IPS DF 6.9 (cell line): ENCODE results near the gene PEAK3.

ENCODE experiments used
- DNase-seq: peaks from one replicate; pipeline ENCODE4 v3.0.0-alpha.2; 2013; ENCODE audit warnings: low read depth, low spot score
- H3K27ac ChIP-seq: one replicate; pipeline ENCODE4 v1.5.1; 2013; ENCODE audit warnings: low read length, control low read depth
- H3K27me3 ChIP-seq: 2 replicates; pipeline ENCODE4 v1.6.1; 2013; ENCODE audit warnings: mild to moderate bottlenecking, low read length; ENCODE audit not compliant: control insufficient read depth, insufficient read depth
- H3K36me3 ChIP-seq: 2 replicates; pipeline ENCODE4 v1.6.1; 2013; ENCODE audit warnings: low read length; ENCODE audit not compliant: control insufficient read depth, insufficient read depth
- H3K4me1 ChIP-seq: 2 replicates; pipeline ENCODE4 v1.6.1; 2013; ENCODE audit warnings: low read length; ENCODE audit not compliant: control insufficient read depth, insufficient read depth
- H3K4me3 ChIP-seq: 2 replicates; pipeline ENCODE4 v1.5.1; 2013; ENCODE audit warnings: mild to moderate bottlenecking, low read length
- H3K9me3 ChIP-seq: 2 replicates; pipeline ENCODE4 v1.6.1; 2013; ENCODE audit warnings: low read length, inconsistent platforms; ENCODE audit not compliant: control insufficient read depth, insufficient read depth
- WGBS: extraction: QIAGEN DNeasy Blood & Tissue Kit; methylation state at CpG from one replicate; pipeline ENCODE4 v1.1.7; 2013; ENCODE audit warnings: mixed read lengths, missing lambda C conversion rate; ENCODE audit not compliant: insufficient read length, insufficient coverage; 5-methylcytosine and 5-hydroxymethylcytosine counted together

The PEAK3 gene

GRCh38 chr19:2229103-2230032 lies 52.6 kb downstream of the PEAK3 start:
- H3K4me1 ChIP-seq, result no peaks in the 10 kb centered on the region
- H3K36me3 ChIP-seq, result peaks cover 46% of the 10 kb centered on the region
- no peak overlapping the region for H3K4me3 ChIP-seq
- no peaks in the 10 kb centered on the region for H3K9me3 ChIP-seq
- DNase-seq, result no peak
- no peak overlapping the region for H3K27ac ChIP-seq
- no peaks in the 10 kb centered on the region for H3K27me3 ChIP-seq
- no CpG with 5 or more reads among the region's 45 CpGs for WGBS

DNA sequence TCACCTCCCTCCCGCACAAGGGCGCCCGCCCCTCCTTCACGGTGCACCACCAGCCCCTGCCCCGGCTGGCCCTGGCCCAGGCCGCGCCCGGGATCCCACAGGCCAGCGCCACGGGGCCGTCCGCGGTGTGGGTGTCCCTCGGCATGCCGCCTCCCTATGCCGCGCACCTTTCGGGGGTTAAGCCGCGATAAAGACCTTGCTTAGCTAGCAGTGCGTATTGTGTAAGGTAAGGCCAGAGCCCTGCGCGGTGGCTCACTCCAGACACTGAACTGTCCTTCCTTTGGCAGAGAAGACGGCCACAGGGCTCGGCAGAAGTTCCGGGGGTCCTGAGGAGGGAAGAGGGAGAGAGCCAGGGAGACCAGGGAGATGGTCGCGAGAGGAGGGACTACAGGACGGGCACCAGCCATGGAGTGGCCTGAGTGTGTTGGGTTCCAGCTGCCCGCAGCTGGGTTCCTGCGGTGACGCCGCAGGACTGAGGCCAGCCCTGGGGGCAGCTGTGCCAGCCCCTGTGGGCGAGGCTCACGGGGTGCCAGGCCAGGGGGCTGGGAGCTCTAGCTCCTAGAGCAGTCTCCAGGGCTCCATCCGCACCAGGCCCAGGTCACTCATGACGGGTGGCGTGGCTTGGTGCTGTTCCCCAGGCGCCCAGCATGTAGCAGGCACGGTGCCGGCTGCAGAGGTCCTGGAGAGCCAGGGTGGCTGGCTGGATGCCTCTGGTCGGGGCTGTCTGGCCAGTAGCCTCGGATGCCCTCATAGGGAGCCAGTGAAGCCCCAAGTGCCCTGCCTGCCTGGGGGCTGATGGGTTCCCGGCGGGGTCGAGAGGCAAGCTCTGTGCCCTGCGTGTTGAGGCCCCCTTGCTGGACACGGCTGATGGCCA lies 53.6 kb downstream of the PEAK3 start:
- DNase-seq, result no peak
- H3K27me3 ChIP-seq, result no peaks in the 10 kb centered on the region
- no CpG with 5 or more reads among the region's 48 CpGs for WGBS
- H3K9me3 ChIP-seq, result no peaks in the 10 kb centered on the region
- H3K4me1 ChIP-seq, result no peaks in the 10 kb centered on the region
- peaks cover 41% of the 10 kb centered on the region for H3K36me3 ChIP-seq
- no peak overlapping the region for H3K4me3 ChIP-seq
- H3K27ac ChIP-seq, result no peak overlapping the region

DNA sequence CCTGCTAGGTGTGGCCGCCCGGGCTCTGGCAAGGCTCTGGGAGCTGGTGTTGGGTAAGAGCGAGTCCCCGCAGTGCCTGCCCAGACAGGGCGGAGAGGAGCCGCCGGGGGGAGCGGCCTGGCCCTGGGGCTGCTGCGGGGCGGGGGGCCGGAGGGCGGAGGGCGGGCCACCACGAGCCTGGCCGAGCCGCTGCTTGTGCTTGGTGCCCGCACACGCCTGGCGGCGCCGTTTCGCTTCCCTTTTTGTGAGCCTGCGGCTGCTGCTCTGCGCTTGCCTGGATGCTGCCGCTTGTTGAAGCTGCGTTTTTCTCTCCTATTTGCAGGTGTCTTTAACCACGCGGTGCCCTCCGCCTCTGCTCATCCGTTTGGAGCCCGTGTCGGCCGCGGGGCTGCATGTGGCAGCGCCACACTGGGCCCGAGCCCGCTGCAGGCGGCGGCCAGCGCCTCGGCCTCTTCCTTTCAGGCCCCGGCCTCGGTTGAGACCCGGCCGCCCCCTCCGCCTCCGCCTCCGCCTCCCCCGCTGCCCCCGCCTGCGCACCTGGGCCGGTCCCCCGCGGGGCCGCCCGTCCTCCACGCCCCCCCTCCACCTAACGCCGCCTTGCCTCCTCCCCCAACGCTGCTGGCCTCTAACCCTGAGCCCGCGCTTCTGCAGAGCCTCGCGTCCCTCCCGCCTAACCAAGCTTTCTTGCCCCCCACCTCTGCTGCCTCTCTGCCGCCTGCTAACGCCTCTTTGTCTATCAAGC lies 54.4 kb downstream of the PEAK3 start:
- H3K4me1 ChIP-seq, result no peaks in the 10 kb centered on the region
- H3K4me3 ChIP-seq, result no peak overlapping the region
- H3K27me3 ChIP-seq, result no peaks in the 10 kb centered on the region
- WGBS, result no CpG with 5 or more reads among the region's 67 CpGs
- H3K36me3 ChIP-seq, result peaks cover 41% of the 10 kb centered on the region
- no peaks in the 10 kb centered on the region for H3K9me3 ChIP-seq
- no peak overlapping the region for H3K27ac ChIP-seq
- DNase-seq, result no peak

- H3K27ac ChIP-seq, result no peak overlapping the region
- WGBS, result no CpG with 5 or more reads among the region's 53 CpGs
- H3K9me3 ChIP-seq, result no peaks in the 10 kb centered on the region
- no peaks in the 10 kb centered on the region for H3K4me1 ChIP-seq
- H3K4me3 ChIP-seq, result no peak overlapping the region
- H3K36me3 ChIP-seq, result peaks cover 46% of the 10 kb centered on the region
- H3K27me3 ChIP-seq, result no peaks in the 10 kb centered on the region
- no peak for DNase-seq
These were observed 55.1 kb downstream of the PEAK3 start for GRCh38 chr19:2226840-2227360.

DNA sequence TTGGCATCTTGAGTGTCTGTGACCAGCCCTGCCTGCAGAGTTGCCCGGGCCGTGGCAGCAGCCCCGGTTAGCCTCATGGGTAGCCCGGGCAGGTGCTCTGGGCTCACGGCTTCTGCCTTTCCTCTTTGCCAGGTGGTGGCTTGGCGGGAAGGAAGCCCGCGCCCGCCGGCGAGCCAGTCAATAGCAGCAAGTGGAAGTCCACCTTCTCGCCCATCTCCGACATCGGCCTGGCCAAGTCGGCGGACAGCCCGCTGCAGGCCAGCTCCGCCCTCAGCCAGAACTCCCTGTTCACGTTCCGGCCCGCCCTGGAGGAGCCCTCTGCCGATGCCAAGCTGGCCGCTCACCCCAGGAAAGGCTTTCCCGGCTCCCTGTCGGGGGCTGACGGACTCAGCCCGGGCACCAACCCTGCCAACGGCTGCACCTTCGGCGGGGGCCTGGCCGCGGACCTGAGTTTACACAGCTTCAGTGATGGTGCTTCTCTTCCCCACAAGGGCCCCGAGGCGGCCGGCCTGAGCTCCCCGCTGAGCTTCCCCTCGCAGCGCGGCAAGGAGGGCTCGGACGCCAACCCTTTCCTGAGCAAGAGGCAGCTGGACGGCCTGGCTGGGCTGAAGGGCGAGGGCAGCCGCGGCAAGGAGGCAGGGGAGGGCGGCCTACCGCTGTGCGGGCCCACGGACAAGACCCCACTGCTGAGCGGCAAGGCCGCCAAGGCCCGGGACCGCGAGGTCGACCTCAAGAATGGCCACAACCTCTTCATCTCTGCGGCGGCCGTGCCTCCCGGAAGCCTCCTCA lies 55.7 kb downstream of the PEAK3 start:
- Histone ChIP-seq H3K9me3 (no peaks in the 10 kb centered on the region), H3K36me3 (peaks cover 46% of the 10 kb centered on the region), H3K27ac (no peak overlapping the region), H3K4me1 (no peaks in the 10 kb centered on the region), H3K4me3 (no peak overlapping the region), H3K27me3 (no peaks in the 10 kb centered on the region)
- WGBS, result no CpG with 5 or more reads among the region's 59 CpGs
- no peak for DNase-seq

GRCh38 chr19:2225415-2226050 lies 56.4 kb downstream of the PEAK3 start:
- no CpG with 5 or more reads among the region's 32 CpGs for WGBS
- H3K36me3 ChIP-seq, result peaks cover 48% of the 10 kb centered on the region
- DNase-seq, result no peak
- H3K9me3 ChIP-seq, result no peaks in the 10 kb centered on the region
- H3K27ac ChIP-seq, result no peak overlapping the region
- no peak overlapping the region for H3K4me3 ChIP-seq
- no peaks in the 10 kb centered on the region for H3K27me3 ChIP-seq
- H3K4me1 ChIP-seq, result no peaks in the 10 kb centered on the region

DNA sequence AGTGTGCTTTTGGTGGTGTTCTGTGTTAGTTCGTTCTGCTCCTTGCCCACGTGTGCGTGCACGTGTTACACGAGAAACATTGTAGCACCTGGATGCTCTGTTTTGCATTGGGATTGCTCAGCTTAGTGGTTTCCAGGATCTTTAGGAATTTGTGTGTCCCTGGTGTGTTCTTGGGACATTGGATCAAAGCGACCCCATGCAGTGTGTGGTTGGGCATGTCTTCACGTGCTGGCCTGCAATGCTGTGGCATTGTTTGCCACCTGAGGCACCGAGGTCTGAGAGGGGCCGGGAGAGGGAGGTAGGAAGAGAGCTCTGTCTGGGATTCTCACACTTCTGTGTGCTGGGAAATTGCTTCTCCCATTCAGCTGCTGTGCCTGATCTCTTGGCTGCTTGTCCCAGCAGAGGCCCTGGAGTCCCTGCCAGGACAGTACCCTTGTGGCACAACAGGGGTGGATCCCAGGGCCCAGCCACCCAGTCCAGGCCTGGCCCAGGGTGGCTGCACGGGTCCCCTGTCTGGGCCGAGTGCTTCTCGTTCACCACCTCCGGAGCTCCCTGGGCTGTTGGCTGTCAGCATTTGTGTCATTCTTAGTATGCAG lies 57.1 kb downstream of the PEAK3 start:
- no CpG with 5 or more reads among the region's 13 CpGs for WGBS
- no peaks in the 10 kb centered on the region for H3K4me1 ChIP-seq
- H3K36me3 ChIP-seq, result peaks cover 51% of the 10 kb centered on the region
- H3K27ac ChIP-seq, result no peak overlapping the region
- H3K9me3 ChIP-seq, result no peaks in the 10 kb centered on the region
- DNase-seq, result no peak
- H3K27me3 ChIP-seq, result no peaks in the 10 kb centered on the region
- H3K4me3 ChIP-seq, result no peak overlapping the region
